ENCODE results near the gene RILPL2. TPM values are rescaled to one million over a fixed set of nuclear protein-coding genes. Genes with fewer than 3 reads are reported as not detected.

RILPL2 gene
- total RNA-seq, 1 donor from 2014 or later = 0.10 TPM

- TF ChIP-seq CTCF (IDR thresholded peaks at IDR 0.05; ENCODE audit: partially characterized antibody, unreplicated experiment) = no peak
- peaks cover 3% of the 10 kb centered on the region for H3K9me3 Mint-ChIP-seq (ENCODE audit: unreplicated experiment)
- DNase-seq = no peak
- no peak overlapping the region for H3K4me3 Mint-ChIP-seq (ENCODE audit: unreplicated experiment)
- H3K27ac Mint-ChIP-seq (ENCODE audit: unreplicated experiment) = no peak overlapping the region
- no peaks in the 10 kb centered on the region for H3K36me3 Mint-ChIP-seq (ENCODE audit: unreplicated experiment)
- no peaks in the 10 kb centered on the region for H3K4me1 Mint-ChIP-seq (ENCODE audit: low read depth, unreplicated experiment)
- H3K27me3 Mint-ChIP-seq (ENCODE audit: unreplicated experiment) = peaks cover 6% of the 10 kb centered on the region
Observed at GRCh38 chr12:123397400-123397799, 39.1 kb downstream of the RILPL2 start.

GRCh38 chr12:123396954-123397353 lies 39.5 kb downstream of the RILPL2 start:
- Mint-ChIP-seq H3K27me3 (ENCODE audit: unreplicated experiment) (peaks cover 6% of the 10 kb centered on the region), H3K36me3 (ENCODE audit: unreplicated experiment) (no peaks in the 10 kb centered on the region), H3K4me1 (ENCODE audit: low read depth, unreplicated experiment) (no peaks in the 10 kb centered on the region), H3K4me3 (ENCODE audit: unreplicated experiment) (no peak overlapping the region), H3K27ac (ENCODE audit: unreplicated experiment) (no peak overlapping the region), H3K9me3 (ENCODE audit: unreplicated experiment) (peaks cover 3% of the 10 kb centered on the region)
- DNase-seq = no peak
- no peak for TF ChIP-seq CTCF (IDR thresholded peaks at IDR 0.05; ENCODE audit: partially characterized antibody, unreplicated experiment)

GRCh38 chr12:123396543-123396942 lies 39.9 kb downstream of the RILPL2 start:
- Mint-ChIP-seq H3K27ac (ENCODE audit: unreplicated experiment) (no peak overlapping the region), H3K9me3 (ENCODE audit: unreplicated experiment) (peaks cover 3% of the 10 kb centered on the region), H3K4me3 (ENCODE audit: unreplicated experiment) (no peak overlapping the region)

GRCh38 chr12:123395236-123395635 lies 41.2 kb downstream of the RILPL2 start:
- H3K36me3 Mint-ChIP-seq (ENCODE audit: unreplicated experiment) = no peaks in the 10 kb centered on the region
- H3K27me3 Mint-ChIP-seq (ENCODE audit: unreplicated experiment) = peaks cover 8% of the 10 kb centered on the region
- no peak overlapping the region for H3K4me3 Mint-ChIP-seq (ENCODE audit: unreplicated experiment)
- H3K9me3 Mint-ChIP-seq (ENCODE audit: unreplicated experiment) = peaks cover 5% of the 10 kb centered on the region
- no peak for DNase-seq
- TF ChIP-seq CTCF (IDR thresholded peaks at IDR 0.05; ENCODE audit: partially characterized antibody, unreplicated experiment) = no peak
- peaks cover 4% of the 10 kb centered on the region for H3K4me1 Mint-ChIP-seq (ENCODE audit: low read depth, unreplicated experiment)
- no peak overlapping the region for H3K27ac Mint-ChIP-seq (ENCODE audit: unreplicated experiment)

More at GRCh38 chr12:123396543-123396942, 39.9 kb downstream of the RILPL2 start:
- peaks cover 6% of the 10 kb centered on the region for H3K27me3 Mint-ChIP-seq (ENCODE audit: unreplicated experiment)
- DNase-seq = no peak
- no peaks in the 10 kb centered on the region for H3K4me1 Mint-ChIP-seq (ENCODE audit: low read depth, unreplicated experiment)
- TF ChIP-seq CTCF (IDR thresholded peaks at IDR 0.05; ENCODE audit: partially characterized antibody, unreplicated experiment) = no peak
- H3K36me3 Mint-ChIP-seq (ENCODE audit: unreplicated experiment) = no peaks in the 10 kb centered on the region

- no peak for TF ChIP-seq CTCF (IDR thresholded peaks at IDR 0.05; ENCODE audit: partially characterized antibody, unreplicated experiment)
- Mint-ChIP-seq H3K27me3 (ENCODE audit: unreplicated experiment) (peaks cover 12% of the 10 kb centered on the region), H3K36me3 (ENCODE audit: unreplicated experiment) (no peaks in the 10 kb centered on the region)
Observed at GRCh38 chr12:123393747-123394146, 42.7 kb downstream of the RILPL2 start.

More at GRCh38 chr12:123393747-123394146, 42.7 kb downstream of the RILPL2 start:
- no peak for DNase-seq
- Mint-ChIP-seq H3K27ac (ENCODE audit: unreplicated experiment) (no peak overlapping the region), H3K9me3 (ENCODE audit: unreplicated experiment) (peaks cover 7% of the 10 kb centered on the region), H3K4me3 (ENCODE audit: unreplicated experiment) (no peak overlapping the region), H3K4me1 (ENCODE audit: low read depth, unreplicated experiment) (peaks cover 5% of the 10 kb centered on the region)
